Pancreas (tissue), 10 donors: ENCODE measurements around the gene AHRR. TPM values are rescaled to one million over a fixed set of nuclear protein-coding genes. Genes with fewer than 3 reads are reported as not detected.

ENCODE experiments used
- ATAC-seq, 4 donors: fragments of 200-7000 bp; cut with Tn5 transposase; one replicate each; pipeline versions ENCODE4 v1.8.0 to v1.9.1; 2020; ENCODE audit warnings: mild to moderate bottlenecking in 4 of 4, moderate library complexity in 4 of 4
- DNase-seq, 6 donors: peaks; one replicate each; pipeline ENCODE4 v3.0.0-alpha.2; 2020
- FAIRE-seq: peaks from 2 replicates; lab custom pipeline; 2012; peaks lifted over from hg19 to GRCh38; lab: Jason Lieb, UNC
- H3K27ac ChIP-seq, 4 donors: fragments of 200-600 bp; sonication (generic); 1 replicate in 3 of 4; 2 replicates in 1 of 4; pipeline versions ENCODE4 v1.5.0 to v1.8.0; 2020
- H3K27me3 ChIP-seq, 4 donors: fragments of 200-600 bp; one replicate each; pipeline ENCODE4 v1.8.0; 2021
- H3K36me3 ChIP-seq, 3 donors: fragments of 200-600 bp; sonication (generic) in 1 of 3; one replicate each; pipeline versions ENCODE4 v1.5.0 to v1.8.0; 2020 to 2021
- H3K4me1 ChIP-seq, 3 donors: fragments of 200-600 bp; one replicate each; pipeline ENCODE4 v1.8.0; 2021
- H3K4me3 ChIP-seq, 4 donors: fragments of 200-600 bp; sonication (generic) in 2 of 4; one replicate each; pipeline versions ENCODE4 v1.5.0 to v1.8.0; 2020 to 2021
- H3K9me3 ChIP-seq, 4 donors: fragments of 200-600 bp; one replicate each; pipeline ENCODE4 v1.8.0; 2021
- CTCF ChIP-seq, 4 donors: fragments of 200-600 bp; sonication (generic) in 3 of 4; IDR thresholded peaks; one replicate each; pipeline versions ENCODE4 v1.5.0 to v1.8.0; 2021; ENCODE audit warnings: antibody characterized with exemption in 4 of 4
- WGBS, 2 donors: extraction: QIAGEN DNeasy Blood & Tissue Kit; methylation state at CpG; one replicate each; pipeline ENCODE4 v1.1.7; 2013; 5-methylcytosine and 5-hydroxymethylcytosine counted together
- intact Hi-C, 3 donors: fragments of 100-400 bp; cut with DNase I; formaldehyde crosslinking; loops; one replicate each; pipeline versions ENCODE4 v1.11.1 to v1.14.2; 2022
- polyA plus RNA-seq, 2 donors: library from polyadenylated mRNA; stranded (reverse); fragments of 200-250 nt; gene quantifications; one replicate each; pipeline ENCODE4 v1.2.3, GENCODE V29; 2013
- total RNA-seq, 6 donors: library from RNA; stranded (reverse); fragmentation: NEBNext Ultra II Directional in 4 of 6; extraction: Animal tissue kit (Norgen Biotek cat#: 25700) in 4 of 6; gene quantifications; one replicate each; pipeline versions ENCODE4 v1.2.1 to v1.2.4, GENCODE V29; 2021 to 2023
- donor health status: healthy with polysubstance abuse.
- donor health status: DM: no; HTN: no; CAD: no; lungs with moderate emphysema.
- donor health status: DM: no; HTN: no; CAD: no.
- donor health status: control.
- donor health status: control.
- donor health status: Bipolar disorder and iron deficiency.
- donor health status: DM: yes; HTN: yes; CAD: no.
- donor health status: DM: no; HTN: no; CAD: no.
- donor health status: DM: no; HTN: no; CAD: no.
- donor health status: DM: yes; HTN: yes; CAD: no.

The AHRR gene
- total and polyA plus RNA-seq, 8 donors: 0.34 to 1.7 (median 0.69) TPM

GRCh38 chr5:345404-346195 lies 24.1 kb downstream of the AHRR start:
- 66% methylated on average over 22 of the region's 22 CpGs for WGBS, 2 donors
- Histone ChIP-seq H3K4me1 (no peaks in the 10 kb centered on the region), H3K4me3 (no peak overlapping the region), H3K27ac (no peak overlapping the region), H3K27me3 (no peaks in the 10 kb centered on the region), H3K9me3 (no peaks in the 10 kb centered on the region), H3K36me3 (no peaks in the 10 kb centered on the region)
- no peak for TF ChIP-seq CTCF (IDR thresholded peaks at IDR 0.05)
- FAIRE-seq (no peak), ATAC-seq (no peak), DNase-seq (no peak)
- intact Hi-C loops: no loop called here

GRCh38 chr5:346229-346935 lies 24.9 kb downstream of the AHRR start:
- H3K27ac ChIP-seq: no peak overlapping the region
- no peak for FAIRE-seq
- DNase-seq: no peak
- TF ChIP-seq CTCF (IDR thresholded peaks at IDR 0.05): no peak
- intact Hi-C loops: no loop called here
- no peaks in the 10 kb centered on the region for H3K4me1 ChIP-seq
- H3K27me3 ChIP-seq: no peaks in the 10 kb centered on the region
- no peak overlapping the region for H3K4me3 ChIP-seq
- H3K36me3 ChIP-seq: no peaks in the 10 kb centered on the region
- H3K9me3 ChIP-seq: no peaks in the 10 kb centered on the region
- 53 to 57% methylated on average over 24 of the region's 24 CpGs for WGBS, 2 donors
- ATAC-seq: no peak

- Histone ChIP-seq H3K27me3 (no peaks in the 10 kb centered on the region), H3K36me3 (no peaks in the 10 kb centered on the region), H3K9me3 (no peaks in the 10 kb centered on the region), H3K4me1 (no peaks in the 10 kb centered on the region), H3K27ac (no peak overlapping the region), H3K4me3 (no peak overlapping the region)
- WGBS, 2 donors: 55 to 67% methylated on average over 10 of the region's 10 CpGs
- no peak for ATAC-seq
- DNase-seq: no peak
- intact Hi-C loops: no loop called here
- no peak for FAIRE-seq
- TF ChIP-seq CTCF (IDR thresholded peaks at IDR 0.05): no peak
These were observed 26.3 kb downstream of the AHRR start for GRCh38 chr5:347712-348284.

GRCh38 chr5:348726-349125 lies 27.2 kb downstream of the AHRR start:
- Histone ChIP-seq H3K4me3 (no peak overlapping the region), H3K36me3 (no peaks in the 10 kb centered on the region), H3K27ac (no peak overlapping the region), H3K4me1 (no peaks in the 10 kb centered on the region), H3K27me3 (no peaks in the 10 kb centered on the region), H3K9me3 (no peaks in the 10 kb centered on the region)
- TF ChIP-seq CTCF (IDR thresholded peaks at IDR 0.05): no peak
- ATAC-seq (no peak), DNase-seq (no peak), FAIRE-seq (no peak)
- intact Hi-C loops: no loop called here
- 60 to 75% methylated on average over 5 of the region's 5 CpGs for WGBS, 2 donors
